ENCODE measurements around the gene SYNPR.

DNA sequence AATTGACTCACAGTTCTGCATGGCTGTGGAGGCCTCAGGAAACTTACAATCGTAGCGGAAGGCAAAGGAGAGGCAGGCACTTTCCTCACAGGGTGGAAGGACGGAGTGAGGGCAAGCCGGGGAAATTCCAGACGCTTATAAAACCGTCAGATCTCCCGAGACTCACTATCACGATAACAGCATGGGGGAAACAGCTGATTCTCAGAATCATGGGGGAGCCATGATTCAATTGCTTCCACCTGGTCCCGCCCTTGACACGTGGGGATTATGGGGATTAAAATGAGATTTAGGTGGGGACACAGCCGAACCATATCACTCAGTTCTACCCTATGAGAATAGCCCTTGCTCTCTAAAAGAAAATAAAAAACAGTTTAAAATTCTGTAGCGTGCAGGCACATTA is 13.4 kb upstream of the SYNPR start:
- TF ChIP-seq, protein P1, sequence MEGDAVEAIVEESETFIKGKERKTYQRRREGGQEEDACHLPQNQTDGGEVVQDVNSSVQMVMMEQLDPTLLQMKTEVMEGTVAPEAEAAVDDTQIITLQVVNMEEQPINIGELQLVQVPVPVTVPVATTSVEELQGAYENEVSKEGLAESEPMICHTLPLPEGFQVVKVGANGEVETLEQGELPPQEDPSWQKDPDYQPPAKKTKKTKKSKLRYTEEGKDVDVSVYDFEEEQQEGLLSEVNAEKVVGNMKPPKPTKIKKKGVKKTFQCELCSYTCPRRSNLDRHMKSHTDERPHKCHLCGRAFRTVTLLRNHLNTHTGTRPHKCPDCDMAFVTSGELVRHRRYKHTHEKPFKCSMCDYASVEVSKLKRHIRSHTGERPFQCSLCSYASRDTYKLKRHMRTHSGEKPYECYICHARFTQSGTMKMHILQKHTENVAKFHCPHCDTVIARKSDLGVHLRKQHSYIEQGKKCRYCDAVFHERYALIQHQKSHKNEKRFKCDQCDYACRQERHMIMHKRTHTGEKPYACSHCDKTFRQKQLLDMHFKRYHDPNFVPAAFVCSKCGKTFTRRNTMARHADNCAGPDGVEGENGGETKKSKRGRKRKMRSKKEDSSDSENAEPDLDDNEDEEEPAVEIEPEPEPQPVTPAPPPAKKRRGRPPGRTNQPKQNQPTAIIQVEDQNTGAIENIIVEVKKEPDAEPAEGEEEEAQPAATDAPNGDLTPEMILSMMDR (IDR thresholded peaks at IDR 0.05), result no peak
- no peak for TF ChIP-seq POLR2A (IDR thresholded peaks at IDR 0.05)

Data from lower leg skin (tissue), 3 donors.